ENCODE measurements around the gene TCP1.
"Not testable (repeated sequence)": the region's sequence is repeated elsewhere in the genome, so short reads cannot be mapped to it uniquely, and the experiment has no call there.

The TCP1 gene

DNA sequence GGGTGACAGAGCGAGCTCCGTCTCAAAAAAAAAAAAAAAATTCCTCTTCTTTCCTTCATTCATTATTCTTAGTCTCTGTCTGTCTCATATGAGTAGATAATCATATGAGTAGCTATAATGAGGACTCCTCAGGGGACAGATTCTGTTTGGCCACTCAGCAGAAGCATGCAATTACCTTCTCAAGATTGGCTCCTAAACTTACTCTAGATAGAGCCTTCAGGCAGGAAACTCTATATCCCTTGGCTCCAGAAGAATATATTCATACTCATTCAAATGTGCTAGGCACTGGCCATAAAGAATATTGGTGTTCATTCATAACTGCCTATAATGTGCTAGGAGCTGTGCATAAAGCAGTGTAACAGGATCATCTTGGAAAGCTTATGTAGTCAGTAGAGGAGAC, 29.8 kb downstream of the TCP1 start:
- peaks cover 9 to 42% of the 10 kb centered on the region in 2 donors for H3K36me3 ChIP-seq (ENCODE audit: control insufficient read depth in 1 of 2, insufficient read depth in 2 of 2, low read length in 2 of 2)
- H3K4me1 ChIP-seq (ENCODE audit: control insufficient read depth in 1 of 2, insufficient read depth in 2 of 2, low read length in 2 of 2): peaks cover 14 to 17% of the 10 kb centered on the region in 2 donors
- H3K4me3 ChIP-seq (ENCODE audit: low read depth in 1 of 2, low read length in 2 of 2): no peak overlapping the region
- H3K27ac ChIP-seq (ENCODE audit: low read depth, low read length): no peak overlapping the region
- no peaks in the 10 kb centered on the region for H3K27me3 ChIP-seq (ENCODE audit: control insufficient read depth in 1 of 2, insufficient read depth in 2 of 2, low read length in 2 of 2)
- no peaks in the 10 kb centered on the region for H3K9me3 ChIP-seq (ENCODE audit: control insufficient read depth in 1 of 2, low read length in 2 of 2)
- H3K9ac ChIP-seq (ENCODE audit: low read depth in 1 of 2, low read length in 2 of 2): no peak overlapping the region

- no peak overlapping the region for H3K27ac ChIP-seq (ENCODE audit: low read depth, low read length)
- H3K4me3 ChIP-seq (ENCODE audit: low read depth in 1 of 2, low read length in 2 of 2): no peak overlapping the region
- peaks cover 14 to 16% of the 10 kb centered on the region in 2 donors for H3K4me1 ChIP-seq (ENCODE audit: control insufficient read depth in 1 of 2, insufficient read depth in 2 of 2, low read length in 2 of 2)
- no peaks in the 10 kb centered on the region for H3K9me3 ChIP-seq (ENCODE audit: control insufficient read depth in 1 of 2, low read length in 2 of 2)
- no peak overlapping the region for H3K9ac ChIP-seq (ENCODE audit: low read depth in 1 of 2, low read length in 2 of 2)
- peaks cover 10 to 48% of the 10 kb centered on the region in 2 donors for H3K36me3 ChIP-seq (ENCODE audit: control insufficient read depth in 1 of 2, insufficient read depth in 2 of 2, low read length in 2 of 2)
- H3K27me3 ChIP-seq (ENCODE audit: control insufficient read depth in 1 of 2, insufficient read depth in 2 of 2, low read length in 2 of 2): no peaks in the 10 kb centered on the region
Measured at GRCh38 chr6:159758031-159759001, 31.1 kb downstream of the TCP1 start.

DNA sequence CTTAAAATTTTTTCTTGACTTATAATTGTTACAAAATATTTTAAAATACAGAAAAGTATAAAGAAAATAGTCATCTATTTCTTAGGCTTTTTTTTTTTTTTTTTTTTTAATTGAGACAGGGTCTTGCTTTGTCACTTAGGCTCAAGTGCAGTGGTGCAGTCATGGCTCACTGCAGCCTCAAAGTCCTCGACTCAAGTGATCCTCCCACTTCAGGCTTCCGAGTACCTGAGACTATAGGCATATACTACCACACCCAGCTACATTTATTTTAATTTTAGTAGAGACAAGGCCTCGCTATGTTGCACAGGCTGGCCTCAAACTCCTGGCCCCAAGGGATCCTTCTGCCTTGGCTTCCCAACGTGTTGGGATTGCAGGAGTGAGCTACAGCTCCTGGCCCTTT, 32.9 kb downstream of the TCP1 start:
- Histone ChIP-seq H3K4me3 (ENCODE audit: low read depth in 1 of 2, low read length in 2 of 2) (no peak overlapping the region), H3K9me3 (ENCODE audit: control insufficient read depth in 1 of 2, low read length in 2 of 2) (no peaks in the 10 kb centered on the region), H3K9ac (ENCODE audit: low read depth in 1 of 2, low read length in 2 of 2) (no peak overlapping the region), H3K27me3 (ENCODE audit: control insufficient read depth in 1 of 2, insufficient read depth in 2 of 2, low read length in 2 of 2) (no peaks in the 10 kb centered on the region), H3K27ac (ENCODE audit: low read depth, low read length) (no peak overlapping the region), H3K4me1 (ENCODE audit: control insufficient read depth in 1 of 2, insufficient read depth in 2 of 2, low read length in 2 of 2) (peaks cover 9% of the 10 kb centered on the region in 2 donors), H3K36me3 (ENCODE audit: control insufficient read depth in 1 of 2, insufficient read depth in 2 of 2, low read length in 2 of 2) (peaks cover 16 to 62% of the 10 kb centered on the region in 2 donors)

GRCh38 chr6:159754959-159755914, 34.2 kb downstream of the TCP1 start:
- no peaks in the 10 kb centered on the region for H3K27me3 ChIP-seq (ENCODE audit: control insufficient read depth in 1 of 2, insufficient read depth in 2 of 2, low read length in 2 of 2)
- H3K36me3 ChIP-seq (ENCODE audit: control insufficient read depth in 1 of 2, insufficient read depth in 2 of 2, low read length in 2 of 2): peaks cover 16 to 70% of the 10 kb centered on the region in 2 donors
- H3K9ac ChIP-seq (ENCODE audit: low read depth in 1 of 2, low read length in 2 of 2): no peak overlapping the region
- no peaks in the 10 kb centered on the region for H3K4me1 ChIP-seq (ENCODE audit: control insufficient read depth in 1 of 2, insufficient read depth in 2 of 2, low read length in 2 of 2)
- H3K4me3 ChIP-seq (ENCODE audit: low read depth in 1 of 2, low read length in 2 of 2): no peak overlapping the region
- H3K9me3 ChIP-seq (ENCODE audit: control insufficient read depth in 1 of 2, low read length in 2 of 2): no peaks in the 10 kb centered on the region
- no peak overlapping the region for H3K27ac ChIP-seq (ENCODE audit: low read depth, low read length)

DNA sequence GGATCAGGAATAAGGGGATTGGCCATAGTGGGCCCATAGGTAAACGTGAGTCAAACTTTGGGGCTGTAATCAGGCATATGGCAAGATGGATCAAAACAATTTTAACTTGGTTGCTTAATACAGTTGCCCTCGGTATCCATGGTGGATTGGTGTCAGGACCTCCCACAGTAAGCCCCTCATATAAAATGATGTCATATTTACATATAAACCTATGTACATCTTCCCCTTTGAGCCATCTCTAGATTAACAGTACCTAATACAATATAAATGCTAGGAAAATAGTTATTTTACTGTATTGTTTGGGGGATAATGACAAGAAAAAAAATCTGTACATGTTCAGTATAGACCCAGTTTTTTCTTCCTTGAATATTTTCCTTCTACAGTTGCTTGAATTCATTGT, 35.0 kb downstream of the TCP1 start:
- Histone ChIP-seq H3K27me3 (ENCODE audit: control insufficient read depth in 1 of 2, insufficient read depth in 2 of 2, low read length in 2 of 2) (no peaks in the 10 kb centered on the region), H3K9me3 (ENCODE audit: control insufficient read depth in 1 of 2, low read length in 2 of 2) (no peaks in the 10 kb centered on the region), H3K4me1 (ENCODE audit: control insufficient read depth in 1 of 2, insufficient read depth in 2 of 2, low read length in 2 of 2) (no peaks in the 10 kb centered on the region), H3K27ac (ENCODE audit: low read depth, low read length) (no peak overlapping the region), H3K4me3 (ENCODE audit: low read depth in 1 of 2, low read length in 2 of 2) (no peak overlapping the region), H3K36me3 (ENCODE audit: control insufficient read depth in 1 of 2, insufficient read depth in 2 of 2, low read length in 2 of 2) (peaks cover 19 to 78% of the 10 kb centered on the region in 2 donors), H3K9ac (ENCODE audit: low read depth in 1 of 2, low read length in 2 of 2) (no peak overlapping the region)

DNA sequence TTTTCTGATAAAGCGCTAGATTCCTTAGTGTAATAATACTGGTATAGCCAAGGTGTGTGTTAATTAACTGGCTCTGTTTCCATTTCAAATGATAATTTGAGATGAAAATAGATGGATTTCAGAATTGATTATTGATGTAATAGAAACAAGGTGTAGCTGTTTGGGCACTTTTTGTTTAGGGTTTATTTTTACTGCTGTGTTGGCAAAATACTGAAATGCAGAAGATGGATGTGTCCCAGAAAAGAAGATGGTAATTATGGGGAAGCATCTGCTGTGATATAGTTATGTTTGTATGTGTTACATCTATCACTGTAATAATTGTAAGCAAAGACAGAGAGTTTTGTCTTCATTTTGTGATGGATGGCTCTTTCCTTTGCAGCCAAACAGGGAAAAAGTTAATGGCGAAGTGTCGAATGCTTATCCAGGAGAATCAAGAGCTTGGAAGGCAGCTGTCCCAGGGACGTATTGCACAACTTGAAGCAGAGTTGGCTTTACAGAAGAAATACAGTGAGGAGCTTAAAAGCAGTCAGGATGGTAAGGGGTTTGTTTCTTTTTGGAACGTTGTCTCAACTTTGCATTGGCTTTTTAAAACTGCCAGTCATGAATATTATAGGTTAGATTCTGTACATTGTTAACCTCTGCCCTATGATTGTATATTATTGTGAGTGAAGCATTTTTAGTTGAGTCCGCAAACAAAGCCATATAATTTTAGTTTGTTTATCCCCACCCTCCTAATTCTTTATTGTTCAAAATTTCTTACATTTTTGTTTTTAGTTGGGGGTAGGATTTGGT, 36.1 kb downstream of the TCP1 start:
- Histone ChIP-seq H3K4me3 (ENCODE audit: low read depth in 1 of 2, low read length in 2 of 2) (no peak overlapping the region), H3K9ac (ENCODE audit: low read depth in 1 of 2, low read length in 2 of 2) (no peak overlapping the region), H3K27ac (ENCODE audit: low read depth, low read length) (no peak overlapping the region), H3K4me1 (ENCODE audit: control insufficient read depth in 1 of 2, insufficient read depth in 2 of 2, low read length in 2 of 2) (no peaks in the 10 kb centered on the region), H3K36me3 (ENCODE audit: control insufficient read depth in 1 of 2, insufficient read depth in 2 of 2, low read length in 2 of 2) (peaks cover 22 to 88% of the 10 kb centered on the region in 2 donors), H3K9me3 (ENCODE audit: control insufficient read depth in 1 of 2, low read length in 2 of 2) (no peaks in the 10 kb centered on the region), H3K27me3 (ENCODE audit: control insufficient read depth in 1 of 2, insufficient read depth in 2 of 2, low read length in 2 of 2) (no peaks in the 10 kb centered on the region)

DNA sequence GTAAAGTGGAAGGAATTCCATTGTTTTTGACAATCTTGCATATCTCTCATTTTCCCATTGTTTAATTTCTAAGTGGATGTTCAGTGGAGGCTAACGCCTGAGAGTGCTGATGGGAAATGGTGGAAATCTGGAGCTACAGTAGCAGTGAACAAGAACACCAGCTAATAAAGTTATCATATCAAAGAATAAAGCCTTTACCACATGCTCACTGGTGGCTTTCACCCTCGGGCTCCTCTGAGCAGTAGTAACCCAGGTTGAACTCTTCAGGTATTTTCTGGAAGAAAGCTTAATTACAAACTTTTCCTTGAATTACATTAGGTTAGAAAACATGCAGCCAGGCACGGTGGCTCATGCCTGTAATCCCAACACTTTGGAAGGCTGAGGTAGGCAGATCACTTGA, 38.0 kb downstream of the TCP1 start:
- no peaks in the 10 kb centered on the region for H3K4me1 ChIP-seq (ENCODE audit: control insufficient read depth in 1 of 2, insufficient read depth in 2 of 2, low read length in 2 of 2)
- no peak overlapping the region for H3K9ac ChIP-seq (ENCODE audit: low read depth in 1 of 2, low read length in 2 of 2)
- H3K4me3 ChIP-seq (ENCODE audit: low read depth in 1 of 2, low read length in 2 of 2): no peak overlapping the region
- no peaks in the 10 kb centered on the region for H3K9me3 ChIP-seq (ENCODE audit: control insufficient read depth in 1 of 2, low read length in 2 of 2)
- no peaks in the 10 kb centered on the region for H3K27me3 ChIP-seq (ENCODE audit: control insufficient read depth in 1 of 2, insufficient read depth in 2 of 2, low read length in 2 of 2)
- H3K27ac ChIP-seq (ENCODE audit: low read depth, low read length): no peak overlapping the region
- H3K36me3 ChIP-seq (ENCODE audit: control insufficient read depth in 1 of 2, insufficient read depth in 2 of 2, low read length in 2 of 2): peaks cover 25 to 88% of the 10 kb centered on the region in 2 donors

DNA sequence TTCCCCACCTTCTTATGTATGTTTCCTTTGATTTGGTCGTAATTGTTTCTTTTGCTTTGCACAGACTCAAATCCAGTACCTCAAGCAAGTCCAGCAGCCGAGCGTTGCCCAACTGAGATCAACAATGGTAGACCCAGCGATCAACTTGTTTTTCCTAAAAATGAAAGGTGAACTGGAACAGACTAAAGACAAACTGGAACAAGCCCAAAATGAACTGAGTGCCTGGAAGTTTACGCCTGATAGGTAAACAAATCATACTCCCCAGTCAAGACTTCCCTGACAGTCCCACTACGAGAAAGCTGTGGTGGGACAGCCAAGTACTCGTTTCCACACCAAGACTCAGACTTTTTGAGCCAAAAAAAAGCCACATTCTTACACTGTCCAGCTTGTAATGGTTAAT, 41.3 kb downstream of the TCP1 start:
- not testable (repeated sequence) for H3K4me3 ChIP-seq (ENCODE audit: low read depth in 1 of 2, low read length in 2 of 2); H3K9me3 ChIP-seq (ENCODE audit: control insufficient read depth in 1 of 2, low read length in 2 of 2); H3K27me3 ChIP-seq (ENCODE audit: control insufficient read depth in 1 of 2, insufficient read depth in 2 of 2, low read length in 2 of 2); H3K9ac ChIP-seq (ENCODE audit: low read depth in 1 of 2, low read length in 2 of 2); H3K4me1 ChIP-seq (ENCODE audit: control insufficient read depth in 1 of 2, insufficient read depth in 2 of 2, low read length in 2 of 2); H3K27ac ChIP-seq (ENCODE audit: low read depth, low read length)
- peaks cover 41 to 91% of the 10 kb centered on the region in 2 donors for H3K36me3 ChIP-seq (ENCODE audit: control insufficient read depth in 1 of 2, insufficient read depth in 2 of 2, low read length in 2 of 2)

DNA sequence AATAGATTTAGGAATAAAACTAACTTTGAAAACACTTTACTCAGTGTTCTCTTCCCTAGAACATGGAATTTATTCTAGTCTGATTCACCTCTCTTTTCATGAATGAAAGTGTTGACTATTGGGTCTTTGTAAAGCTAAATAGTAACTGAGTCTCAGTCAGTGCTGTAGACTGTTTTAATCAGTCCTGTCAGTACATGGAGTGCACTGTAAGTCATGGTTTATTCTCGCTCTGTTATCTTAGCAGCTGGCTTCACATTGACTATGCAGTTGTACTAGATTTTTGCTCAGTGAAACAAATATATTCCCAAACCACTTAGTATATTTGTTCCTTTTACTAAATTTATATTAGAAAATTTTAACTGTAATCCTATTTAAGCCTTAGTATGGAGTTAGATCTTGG, 42.6 kb downstream of the TCP1 start:
- Histone ChIP-seq H3K9me3 (ENCODE audit: control insufficient read depth in 1 of 2, low read length in 2 of 2) (no peaks in the 10 kb centered on the region), H3K27ac (ENCODE audit: low read depth, low read length) (no peak overlapping the region), H3K36me3 (ENCODE audit: control insufficient read depth in 1 of 2, insufficient read depth in 2 of 2, low read length in 2 of 2) (peaks cover 43 to 92% of the 10 kb centered on the region in 2 donors)

More for the DNA sequence above, 42.6 kb downstream of the TCP1 start:
- H3K27me3 ChIP-seq (ENCODE audit: control insufficient read depth in 1 of 2, insufficient read depth in 2 of 2, low read length in 2 of 2): no peaks in the 10 kb centered on the region
- no peaks in the 10 kb centered on the region for H3K4me1 ChIP-seq (ENCODE audit: control insufficient read depth in 1 of 2, insufficient read depth in 2 of 2, low read length in 2 of 2)
- no peak overlapping the region for H3K4me3 ChIP-seq (ENCODE audit: low read depth in 1 of 2, low read length in 2 of 2)
- no peak overlapping the region for H3K9ac ChIP-seq (ENCODE audit: low read depth in 1 of 2, low read length in 2 of 2)
